Metanephros (tissue), 2 donors: ENCODE results near the gene ADIPOR1. TPM values are rescaled to one million over a fixed set of nuclear protein-coding genes. Genes with fewer than 3 reads are reported as not detected.

Source experiments
- small RNA-seq: library from RNA; depleted of rRNA; stranded (forward); fragments of <200 nt; gene quantifications from one replicate; pipeline ENCODE3, GENCODE V24; 2014; ENCODE audit warnings: low replicate concordance
- total RNA-seq: library from RNA; depleted of rRNA; stranded (reverse); fragments of >200 nt; gene quantifications from one replicate; pipeline ENCODE4 v1.2.3, GENCODE V29; 2014

The ADIPOR1 gene
- total RNA-seq: 99.1 TPM

GRCh38 chr1:202957733-202958543 lies at the start of gene ADIPOR1:
ADIPOR1 (minus strand) TSS chr1:202958312; CDS start chr1:202951070, 7,242 bp downstream.

GRCh38 chr1:203006948-203007871 lies 49.1 kb upstream of the ADIPOR1 start, which contains the start of gene TMEM183A:
TMEM183A (plus strand) TSS chr1:203007374; CDS start chr1:203007466, 92 bp downstream.

GRCh38 chr1:202926581-202927491 lies 31.3 kb downstream of the ADIPOR1 start, which contains the start of gene KLHL12:
KLHL12 (minus strand) TSS chr1:202927234; CDS start chr1:202925162, 2,072 bp downstream.

Small RNA genes within 50 kb of the gene (small RNA-seq; reads per million reads assigned to genes)
- gene RF00019: not detected

Other genes starting within 250 kb of the ADIPOR1 start
- 1.3 TPM for gene SYT2, start 247.9 kb downstream of the ADIPOR1 start, total RNA-seq
- 161 TPM for gene KDM5B, start 149.9 kb downstream of the ADIPOR1 start, total RNA-seq
- gene PCAT6, start 147.4 kb downstream of the ADIPOR1 start, total RNA-seq: not detected
- 4.8 TPM for gene RABIF, start 69.2 kb downstream of the ADIPOR1 start, total RNA-seq
- gene KLHL12, start 31.1 kb downstream of the ADIPOR1 start, total RNA-seq: 24.2 TPM
- gene CYB5R1, start 8.9 kb upstream of the ADIPOR1 start, total RNA-seq: 49.0 TPM
- gene TMEM183A, start 49.1 kb upstream of the ADIPOR1 start, total RNA-seq: 61.5 TPM
- gene PPFIA4, start 68.2 kb upstream of the ADIPOR1 start, total RNA-seq: 14.0 TPM
- gene MYOG, start 127.7 kb upstream of the ADIPOR1 start, total RNA-seq: 32.3 TPM
- 4.9 TPM for gene ADORA1, start 169.4 kb upstream of the ADIPOR1 start, total RNA-seq
- 12.0 TPM for gene MYBPH, start 217.5 kb upstream of the ADIPOR1 start, total RNA-seq
- gene CHI3L1, start 228.4 kb upstream of the ADIPOR1 start, total RNA-seq: 10.3 TPM